Mesothelial cell of epicardium (in vitro differentiated cells): ENCODE results near the gene CEP104. TPM values are rescaled to one million over a fixed set of nuclear protein-coding genes. Genes with fewer than 3 reads are reported as not detected.

ENCODE experiments used
- DNase-seq, 2 experiments: peaks; one replicate each; pipeline ENCODE4 v3.0.0; 2021; ENCODE audit warnings: low spot score in 2 of 2; ENCODE audit not compliant: unreplicated experiment in 2 of 2
- H3K27ac Mint-ChIP-seq: 2 replicates; pipeline ENCODE4 v1.8.0; 2021; ENCODE audit warnings: mixed read lengths
- H3K27me3 Mint-ChIP-seq: 2 replicates; pipeline ENCODE4 v1.8.0; 2021; ENCODE audit warnings: low read depth, mixed read lengths
- H3K36me3 Mint-ChIP-seq: 2 replicates; pipeline ENCODE4 v1.8.0; 2021; ENCODE audit warnings: mixed read lengths
- H3K4me1 Mint-ChIP-seq: 2 replicates; pipeline ENCODE4 v1.8.0; 2021; ENCODE audit warnings: mixed read lengths
- H3K4me3 Mint-ChIP-seq: 2 replicates; pipeline ENCODE4 v1.8.0; 2021; ENCODE audit warnings: mild to moderate bottlenecking, moderate library complexity, mixed read lengths
- H3K9me3 Mint-ChIP-seq: 2 replicates; pipeline ENCODE4 v1.8.0; 2021; ENCODE audit warnings: mixed read lengths
- total RNA-seq: library from RNA; stranded (reverse); gene quantifications from 3 replicates; pipeline ENCODE4 v1.2.1, GENCODE V29; 2021
- TF ChIP-seq, protein P1 (sequence below): fragments of 200-600 bp; sonication (generic); IDR thresholded peaks from one replicate; pipeline ENCODE4 v1.5.0; 2021; ENCODE audit warnings: antibody characterized with exemption; ENCODE audit not compliant: unreplicated experiment

Gene CEP104
- total RNA-seq, 1 donor from 2014 or later, result 37.0 TPM

DNA sequence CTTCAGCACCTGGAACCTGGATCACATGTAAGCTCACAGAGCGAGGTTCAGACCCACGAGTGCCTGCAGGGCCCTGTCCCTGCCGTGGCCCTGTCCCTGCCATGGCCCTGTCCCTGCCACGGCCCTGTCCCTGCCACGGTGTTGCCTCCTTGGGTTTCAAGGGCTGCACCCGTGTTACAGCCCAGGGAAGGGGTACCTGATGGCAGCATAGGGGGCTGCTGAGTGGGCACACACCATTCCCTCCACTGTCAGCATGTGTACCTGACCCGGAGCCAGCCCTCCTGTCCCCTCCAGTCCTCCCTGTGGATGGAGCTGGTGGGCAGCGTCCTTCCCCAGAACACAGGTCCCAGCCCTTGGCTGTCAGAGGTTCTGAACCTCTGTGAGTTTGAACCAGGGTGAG lies 15.5 kb upstream of the CEP104 start:
- Mint-ChIP-seq H3K27ac (no peak overlapping the region), H3K36me3 (peaks cover 42% of the 10 kb centered on the region), H3K27me3 (no peaks in the 10 kb centered on the region), H3K4me3 (no peak overlapping the region), H3K4me1 (no peaks in the 10 kb centered on the region), H3K9me3 (no peaks in the 10 kb centered on the region)
- TF ChIP-seq, protein P1, sequence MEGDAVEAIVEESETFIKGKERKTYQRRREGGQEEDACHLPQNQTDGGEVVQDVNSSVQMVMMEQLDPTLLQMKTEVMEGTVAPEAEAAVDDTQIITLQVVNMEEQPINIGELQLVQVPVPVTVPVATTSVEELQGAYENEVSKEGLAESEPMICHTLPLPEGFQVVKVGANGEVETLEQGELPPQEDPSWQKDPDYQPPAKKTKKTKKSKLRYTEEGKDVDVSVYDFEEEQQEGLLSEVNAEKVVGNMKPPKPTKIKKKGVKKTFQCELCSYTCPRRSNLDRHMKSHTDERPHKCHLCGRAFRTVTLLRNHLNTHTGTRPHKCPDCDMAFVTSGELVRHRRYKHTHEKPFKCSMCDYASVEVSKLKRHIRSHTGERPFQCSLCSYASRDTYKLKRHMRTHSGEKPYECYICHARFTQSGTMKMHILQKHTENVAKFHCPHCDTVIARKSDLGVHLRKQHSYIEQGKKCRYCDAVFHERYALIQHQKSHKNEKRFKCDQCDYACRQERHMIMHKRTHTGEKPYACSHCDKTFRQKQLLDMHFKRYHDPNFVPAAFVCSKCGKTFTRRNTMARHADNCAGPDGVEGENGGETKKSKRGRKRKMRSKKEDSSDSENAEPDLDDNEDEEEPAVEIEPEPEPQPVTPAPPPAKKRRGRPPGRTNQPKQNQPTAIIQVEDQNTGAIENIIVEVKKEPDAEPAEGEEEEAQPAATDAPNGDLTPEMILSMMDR, result no peak
- DNase-seq, result no peak

DNA sequence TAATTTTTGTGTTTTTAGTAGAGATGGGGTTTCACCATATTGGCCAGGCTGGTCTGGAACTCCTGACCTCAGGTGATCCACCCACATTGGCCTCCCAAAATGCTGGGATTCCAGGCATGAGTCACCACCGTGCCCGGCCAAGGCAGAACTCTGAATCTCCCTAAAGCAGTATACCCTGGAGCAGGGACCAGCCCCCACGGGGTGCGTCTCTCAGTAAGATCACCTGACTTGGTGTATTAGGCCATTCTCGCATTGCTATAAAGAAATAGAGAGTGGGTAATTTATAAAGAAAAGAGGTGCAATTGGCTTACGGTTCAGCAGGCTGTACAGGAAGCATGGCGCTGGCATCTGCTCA lies 14.4 kb upstream of the CEP104 start:
- TF ChIP-seq, protein P1, result no peak
- H3K36me3 Mint-ChIP-seq, result peaks cover 44% of the 10 kb centered on the region
- no peaks in the 10 kb centered on the region for H3K27me3 Mint-ChIP-seq
- no peak for DNase-seq
- H3K4me3 Mint-ChIP-seq, result no peak overlapping the region
- H3K4me1 Mint-ChIP-seq, result no peaks in the 10 kb centered on the region
- H3K9me3 Mint-ChIP-seq, result no peaks in the 10 kb centered on the region
- no peak overlapping the region for H3K27ac Mint-ChIP-seq

DNA sequence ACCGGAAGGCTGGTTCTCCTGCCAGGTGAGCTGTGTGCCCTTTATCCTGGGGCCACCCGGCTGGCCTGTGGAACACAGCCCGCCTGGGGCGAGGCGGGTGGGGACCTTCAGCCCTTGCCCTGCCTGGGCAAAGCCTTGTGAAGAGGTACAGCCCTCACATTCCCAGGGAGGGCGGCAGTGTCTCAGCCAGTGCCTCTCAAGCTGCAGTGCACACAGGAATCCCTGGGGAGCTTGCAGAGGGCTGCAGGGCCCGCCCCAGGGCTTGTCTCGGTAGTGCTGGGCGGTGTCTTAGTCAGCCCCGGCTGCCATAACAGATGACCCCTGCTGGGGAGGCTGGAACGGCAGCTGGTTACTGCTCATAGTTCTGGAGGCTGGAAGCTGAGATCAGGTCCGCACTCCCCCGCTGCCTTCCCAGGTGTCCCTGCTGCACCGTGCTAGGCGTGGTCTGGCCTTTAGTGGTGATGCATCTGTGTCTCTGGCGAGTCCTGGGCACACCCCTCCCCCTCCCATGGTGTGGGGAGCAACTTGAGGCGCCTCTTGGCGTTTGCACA lies 12.8 kb upstream of the CEP104 start:
- no peaks in the 10 kb centered on the region for H3K4me1 Mint-ChIP-seq
- H3K9me3 Mint-ChIP-seq, result no peaks in the 10 kb centered on the region
- no peak overlapping the region for H3K4me3 Mint-ChIP-seq
- H3K27ac Mint-ChIP-seq, result no peak overlapping the region
- no peak for DNase-seq
- no peaks in the 10 kb centered on the region for H3K27me3 Mint-ChIP-seq
- H3K36me3 Mint-ChIP-seq, result peaks cover 32% of the 10 kb centered on the region
- TF ChIP-seq, protein P1, result no peak

DNA sequence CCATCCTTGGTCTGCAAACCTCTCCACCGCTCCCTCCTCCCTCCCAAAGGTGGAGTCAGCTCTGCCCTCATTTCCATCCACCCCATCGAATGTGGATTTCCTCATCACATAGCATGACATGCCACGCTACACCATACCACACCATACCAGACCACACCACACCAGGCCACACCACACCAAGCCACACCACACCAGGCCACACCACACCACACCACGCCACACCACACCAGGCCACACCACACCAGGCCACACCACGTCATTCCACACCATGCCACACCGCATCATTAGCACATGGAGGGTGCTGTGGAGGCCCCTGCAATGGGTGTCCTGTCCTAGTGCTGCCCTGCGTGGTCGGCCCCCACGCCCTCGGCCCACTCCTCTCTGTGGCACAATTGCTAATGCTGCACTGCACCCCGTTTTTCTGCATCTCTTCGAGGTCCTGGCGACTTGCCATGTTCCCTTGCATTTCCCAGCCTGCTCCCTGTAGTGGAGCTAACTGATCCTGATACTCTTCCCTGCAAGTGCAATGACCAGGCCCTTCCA lies 11.5 kb upstream of the CEP104 start:
- TF ChIP-seq, protein P1, result no peak
- H3K4me1 Mint-ChIP-seq, result no peaks in the 10 kb centered on the region
- no peaks in the 10 kb centered on the region for H3K27me3 Mint-ChIP-seq
- no peaks in the 10 kb centered on the region for H3K9me3 Mint-ChIP-seq
- no peak overlapping the region for H3K27ac Mint-ChIP-seq
- no peak overlapping the region for H3K4me3 Mint-ChIP-seq
- no peak for DNase-seq
- peaks cover 29% of the 10 kb centered on the region for H3K36me3 Mint-ChIP-seq

DNA sequence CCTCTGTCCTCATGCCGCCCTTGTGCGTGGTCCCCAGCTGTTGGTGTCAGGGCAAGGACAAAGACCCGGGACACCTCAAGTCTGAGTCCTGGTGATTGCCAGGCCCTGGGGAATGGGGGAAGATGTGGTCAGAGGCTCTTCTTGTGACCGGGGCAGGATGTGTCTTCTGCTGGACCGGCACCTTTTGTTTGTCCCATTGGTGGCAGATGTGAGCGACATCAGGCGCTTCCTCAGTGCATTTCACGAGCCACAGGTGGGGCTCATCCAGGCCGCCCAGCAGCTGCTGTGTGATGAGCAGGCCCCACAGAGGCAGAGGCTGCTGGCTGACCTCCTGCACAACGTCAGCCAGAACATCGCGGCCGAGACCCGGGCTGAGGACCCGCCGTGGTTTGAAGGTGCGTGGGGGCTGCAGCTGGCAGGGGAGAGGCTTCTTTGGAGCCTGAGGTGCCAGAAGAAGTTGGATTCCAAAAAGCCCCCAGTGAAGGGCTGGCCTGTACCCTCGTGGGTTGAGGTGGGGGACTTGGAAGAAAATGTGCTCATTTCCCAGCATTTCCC lies 8.7 kb upstream of the CEP104 start:
- TF ChIP-seq, protein P1, result no peak
- Mint-ChIP-seq H3K9me3 (peaks cover 3% of the 10 kb centered on the region), H3K27ac (no peak overlapping the region), H3K36me3 (peaks cover 26% of the 10 kb centered on the region), H3K4me3 (no peak overlapping the region), H3K27me3 (no peaks in the 10 kb centered on the region), H3K4me1 (no peaks in the 10 kb centered on the region)
- no peak for DNase-seq
